Measurements from ENCODE around the gene NEGR1.

Gene NEGR1

GRCh38 chr1:71533950-71534349 is 748.4 kb downstream of the NEGR1 start:
- no peak for DNase-seq

GRCh38 chr1:71532343-71532742 is 750.0 kb downstream of the NEGR1 start:
- no peak for DNase-seq

DNA sequence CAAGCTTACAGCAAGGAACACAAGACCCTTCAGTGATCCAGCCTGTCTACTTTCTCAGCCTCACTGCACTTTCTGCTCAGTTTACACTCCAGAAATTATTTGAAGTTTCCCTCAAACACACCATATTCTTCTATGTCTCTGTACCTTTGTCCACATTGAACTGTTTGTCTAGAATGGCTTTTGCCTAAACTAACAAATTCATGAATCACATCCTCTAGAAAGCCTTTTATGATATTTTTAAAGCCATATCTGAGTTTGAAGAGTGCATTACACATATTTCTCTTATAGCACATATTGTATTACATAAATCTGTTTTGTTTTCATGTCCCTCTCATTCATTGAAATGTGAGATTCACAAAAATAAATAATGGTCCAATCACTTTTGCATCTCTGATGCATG is 755.5 kb downstream of the NEGR1 start:
- no peak for DNase-seq

DNA sequence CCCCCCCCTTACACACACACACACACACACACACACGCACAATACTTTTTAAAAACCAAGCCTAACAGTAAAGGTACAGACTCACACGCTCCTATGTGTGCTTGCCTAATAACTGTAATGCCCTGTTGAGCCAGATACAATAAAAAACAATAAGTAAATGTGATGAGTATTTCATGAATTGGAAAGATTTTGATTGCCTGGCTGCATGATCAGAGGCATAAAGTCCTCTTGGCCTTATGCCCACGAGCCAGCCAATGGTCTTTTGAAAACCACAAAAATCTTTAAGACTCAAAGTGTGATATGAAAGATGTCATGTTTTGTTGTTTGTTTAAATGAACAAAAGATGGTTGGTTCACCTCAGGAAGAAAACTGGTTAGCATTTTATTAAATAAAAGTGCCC is 759.6 kb downstream of the NEGR1 start:
- no peak for DNase-seq

- peak; percentile 49 for DNase-seq
These were observed 760.6 kb downstream of the NEGR1 start for GRCh38 chr1:71521655-71522264.

- DNase-seq = no peak
These were observed 770.8 kb downstream of the NEGR1 start for GRCh38 chr1:71511505-71511904.

DNA sequence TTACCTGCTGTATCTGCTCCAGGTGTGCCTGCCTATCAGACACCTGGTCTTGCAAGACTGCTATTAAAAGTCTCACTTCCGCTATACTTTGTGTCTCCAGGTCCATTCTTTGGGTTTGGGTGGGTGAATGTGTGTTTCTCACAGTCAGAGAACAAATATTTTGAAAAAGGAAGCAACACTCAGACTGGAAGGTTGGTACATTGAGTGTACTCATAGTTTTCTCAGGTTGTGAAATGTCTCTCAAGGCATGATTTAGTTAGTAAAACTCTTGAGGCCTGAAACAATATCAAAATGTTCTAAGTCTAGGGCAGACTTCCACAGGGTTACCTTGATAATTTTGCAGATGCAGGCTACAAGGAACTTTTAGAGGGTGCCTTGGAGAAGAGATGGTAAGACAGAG is 771.6 kb downstream of the NEGR1 start:
- no peak for DNase-seq

DNA sequence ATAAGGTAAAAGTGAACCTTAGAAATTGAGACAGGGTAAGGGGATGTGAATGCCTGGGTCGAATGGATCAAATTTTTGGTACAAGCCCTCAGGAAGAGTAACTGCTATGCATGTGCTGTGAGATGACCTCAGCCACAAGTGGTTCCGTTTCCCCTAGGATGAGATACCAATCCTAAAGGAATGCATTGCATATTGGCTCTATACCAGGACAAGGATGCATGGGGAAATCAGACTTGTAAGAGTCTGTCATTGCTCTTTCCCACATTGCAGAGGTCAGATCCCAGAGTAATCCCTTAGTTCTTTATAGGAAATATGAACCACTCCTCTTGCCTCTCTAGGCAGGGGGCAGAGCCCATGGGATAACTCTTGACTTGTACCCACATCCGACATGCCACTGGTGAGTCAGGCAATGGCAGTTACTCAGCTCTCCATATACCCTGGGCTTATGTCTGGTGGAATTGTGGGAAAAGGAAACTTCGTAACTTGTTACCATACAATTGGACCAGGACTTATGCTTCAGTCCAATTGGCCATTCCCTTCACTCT is 773.2 kb downstream of the NEGR1 start:
- no peak for DNase-seq

DNA sequence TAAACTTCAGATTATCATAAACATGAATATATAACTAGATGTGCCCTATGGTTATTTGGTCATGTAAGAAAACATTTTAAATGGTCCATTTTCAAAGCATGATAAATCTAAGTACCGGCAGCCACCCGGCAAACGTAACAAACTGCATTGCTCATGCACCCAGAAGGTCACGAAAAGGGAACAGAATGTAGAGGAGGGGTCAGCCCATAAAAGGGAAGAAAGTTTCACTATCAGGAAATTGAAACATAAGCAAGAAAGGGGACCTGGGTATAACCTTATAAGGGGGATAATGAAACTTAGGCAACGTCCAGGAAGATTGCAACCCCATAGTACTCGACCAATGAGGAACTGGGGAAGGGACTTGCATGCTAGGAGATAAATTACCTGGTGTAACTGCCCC is 780.3 kb downstream of the NEGR1 start:
- no peak for DNase-seq

DNA sequence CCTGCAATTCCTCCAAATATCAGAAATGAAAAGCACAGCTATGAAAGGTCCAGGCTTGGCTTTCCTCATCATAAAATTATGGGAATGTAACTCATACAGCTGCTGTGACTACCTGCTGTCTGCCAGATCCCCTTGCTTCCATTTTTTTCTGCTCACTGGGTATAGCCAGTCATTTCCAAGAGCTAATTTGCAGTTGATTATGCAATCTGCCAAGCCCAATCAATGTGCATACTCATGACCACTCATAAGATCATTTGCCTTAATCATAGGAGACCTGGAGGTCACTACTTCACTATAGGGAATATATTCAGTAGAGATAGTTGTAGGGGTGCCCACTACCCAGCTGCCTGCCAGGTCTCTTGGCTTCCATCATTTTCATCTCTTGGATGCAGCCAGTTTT is 783.8 kb downstream of the NEGR1 start:
- peak; percentile 37 for DNase-seq

- no peak for DNase-seq
These were observed 788.2 kb downstream of the NEGR1 start for GRCh38 chr1:71494163-71494562.

DNA sequence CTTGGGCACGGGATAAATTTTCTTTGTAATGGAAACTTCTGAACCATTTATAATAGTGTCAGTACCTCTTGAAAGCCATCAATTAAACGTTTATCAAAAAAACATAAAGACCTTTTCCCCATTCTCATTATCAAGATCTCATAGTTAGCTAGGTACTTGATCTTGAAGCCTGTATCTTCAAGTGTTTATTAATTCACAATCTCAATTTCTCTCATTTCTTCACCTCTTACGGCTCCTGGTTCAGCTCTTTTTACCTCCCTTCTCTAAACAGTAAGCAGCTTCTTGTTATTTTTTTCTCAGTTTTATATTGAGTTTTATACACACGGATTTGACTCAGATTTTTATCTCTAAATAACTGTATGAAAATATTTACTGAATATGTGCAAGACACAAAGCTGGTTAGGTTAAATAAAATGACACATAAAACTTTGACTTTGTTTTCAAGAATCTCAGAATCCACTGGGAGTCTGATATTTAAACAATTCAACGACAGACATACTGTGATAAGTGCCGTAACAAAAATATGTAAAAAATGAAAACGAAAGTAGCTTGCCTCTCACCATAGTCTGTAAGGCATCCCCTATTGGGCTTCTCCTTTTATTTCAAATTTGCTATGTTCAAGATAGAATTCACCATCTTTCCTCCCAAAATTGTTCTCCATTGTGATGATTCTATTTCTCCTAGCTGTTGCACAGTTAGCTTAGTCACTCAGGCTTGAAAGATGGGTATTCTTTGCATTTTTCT is 789.9 kb downstream of the NEGR1 start:
- no peak for DNase-seq

DNA sequence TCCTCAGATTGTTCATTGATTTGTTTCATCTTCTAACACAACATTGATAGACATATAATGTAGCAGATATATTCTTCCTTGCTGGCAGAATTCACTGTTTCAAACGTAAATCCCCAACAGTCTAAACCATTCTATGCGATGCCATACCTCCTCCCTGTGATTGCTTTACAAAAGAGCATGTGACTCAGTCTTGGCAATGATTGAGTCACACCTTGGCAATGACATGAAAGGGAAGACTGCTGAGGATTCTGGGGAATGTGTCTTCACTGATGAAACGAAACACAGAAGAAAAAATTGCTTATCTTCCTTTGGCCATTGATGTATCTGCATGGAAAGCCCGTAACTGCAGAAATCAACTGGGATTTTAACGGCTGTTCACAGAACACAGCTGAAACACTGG is 791.9 kb downstream of the NEGR1 start:
- no peak for DNase-seq

- DNase-seq = no peak
These were observed 793.6 kb downstream of the NEGR1 start for GRCh38 chr1:71488555-71489252.

DNA sequence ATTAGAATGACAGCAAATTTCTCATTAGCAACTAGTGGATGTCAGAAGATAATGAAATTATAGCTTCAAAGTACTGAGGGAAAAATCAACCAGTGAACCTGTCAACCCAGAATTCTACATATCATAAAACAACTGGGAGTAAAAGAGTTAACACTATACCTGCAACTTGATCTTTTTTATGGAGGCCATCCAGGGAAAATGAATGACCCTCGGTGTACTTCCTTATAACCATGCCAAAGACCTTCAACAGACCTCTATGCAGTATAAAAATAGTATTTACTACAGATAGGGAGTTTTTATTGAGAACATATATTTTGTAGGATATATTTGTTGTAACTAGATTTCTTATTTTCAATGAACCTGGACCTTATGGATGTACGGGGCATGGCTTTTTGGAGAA is 809.0 kb downstream of the NEGR1 start:
- peak; percentile 45 for DNase-seq

DNA sequence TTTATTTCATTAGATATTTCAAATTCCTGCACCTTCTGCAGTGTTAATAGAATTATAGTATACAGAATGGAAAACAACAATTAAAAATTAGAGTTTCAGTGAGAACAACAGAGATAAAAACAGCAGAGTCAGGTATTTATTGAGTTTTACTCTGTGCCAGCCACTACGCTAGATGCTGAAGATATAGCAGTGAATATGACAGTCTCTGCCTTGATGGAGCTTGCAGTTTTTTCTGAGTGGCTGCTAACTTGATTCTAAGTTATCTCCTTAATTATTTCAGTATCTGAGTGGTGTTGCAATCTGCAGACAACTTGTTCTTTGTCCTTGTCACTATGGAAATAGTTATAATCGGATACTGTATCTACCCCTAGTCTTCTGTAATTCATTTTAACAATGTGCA is 817.2 kb downstream of the NEGR1 start:
- DNase-seq = no peak

DNA sequence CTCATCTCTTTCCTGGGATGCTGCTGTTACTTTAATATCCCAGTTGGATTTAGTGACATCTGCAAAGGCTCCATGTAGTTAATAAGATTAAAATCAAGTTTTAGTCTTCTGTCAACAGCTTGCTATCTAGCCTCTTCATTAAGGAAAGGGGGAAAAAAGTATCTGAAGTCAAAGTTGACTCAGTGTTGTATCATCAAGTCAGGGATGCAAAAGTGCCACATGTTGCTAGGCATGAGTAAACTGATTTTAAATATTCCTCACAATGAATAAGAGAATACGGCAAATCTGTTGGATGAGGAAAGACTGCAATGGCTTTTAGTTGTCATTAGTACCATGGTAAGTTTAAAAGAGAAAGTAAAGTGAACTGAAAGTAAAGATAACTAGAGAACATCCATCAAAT is 818.3 kb downstream of the NEGR1 start:
- no peak for DNase-seq

- no peak for DNase-seq
These were observed 819.2 kb downstream of the NEGR1 start for GRCh38 chr1:71463144-71463543.

DNA sequence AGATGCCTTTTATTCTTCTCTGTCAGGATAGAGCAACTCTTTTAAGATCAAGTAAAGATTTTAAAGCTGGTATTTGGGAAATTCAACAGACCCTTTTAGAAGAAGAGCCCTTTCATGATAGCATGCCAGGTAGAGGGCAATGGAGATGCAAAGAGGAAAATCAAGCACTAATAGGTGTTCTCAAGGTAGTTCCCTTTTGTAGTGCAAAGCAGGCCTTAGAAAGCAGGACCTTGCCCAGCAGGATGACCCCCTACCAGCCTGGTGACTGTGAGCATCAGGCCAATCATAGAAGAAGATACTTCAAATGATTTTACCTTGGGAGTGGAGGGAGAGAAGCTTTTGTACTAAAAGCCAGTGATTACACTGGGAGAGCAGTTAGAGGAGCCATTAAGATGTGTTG is 820.1 kb downstream of the NEGR1 start:
- DNase-seq = peak; percentile 17

- DNase-seq = peak; percentile 15
These were observed 820.9 kb downstream of the NEGR1 start for GRCh38 chr1:71461416-71461815.

DNA sequence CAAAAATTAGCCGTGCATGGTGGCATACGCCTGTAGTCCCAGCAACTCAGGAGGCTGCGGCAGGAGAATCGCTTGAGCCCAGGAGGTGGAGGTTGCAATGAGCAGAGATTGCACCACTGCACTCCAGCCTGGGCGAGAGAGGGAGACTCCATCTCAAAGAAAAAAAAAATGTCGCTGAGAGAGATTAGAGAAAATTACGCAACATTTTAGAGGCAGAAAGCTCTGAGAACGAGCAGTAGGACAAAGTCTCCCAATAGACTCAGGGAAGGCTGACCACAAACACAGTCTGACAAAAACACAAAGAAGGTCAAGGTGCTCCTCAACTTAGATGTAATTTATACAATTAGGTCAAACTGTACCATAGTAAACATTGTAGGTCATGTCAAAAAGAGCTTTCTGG is 833.9 kb downstream of the NEGR1 start:
- no peak for DNase-seq

GRCh38 chr1:71438626-71439025 is 843.7 kb downstream of the NEGR1 start:
- DNase-seq = no peak

DNA sequence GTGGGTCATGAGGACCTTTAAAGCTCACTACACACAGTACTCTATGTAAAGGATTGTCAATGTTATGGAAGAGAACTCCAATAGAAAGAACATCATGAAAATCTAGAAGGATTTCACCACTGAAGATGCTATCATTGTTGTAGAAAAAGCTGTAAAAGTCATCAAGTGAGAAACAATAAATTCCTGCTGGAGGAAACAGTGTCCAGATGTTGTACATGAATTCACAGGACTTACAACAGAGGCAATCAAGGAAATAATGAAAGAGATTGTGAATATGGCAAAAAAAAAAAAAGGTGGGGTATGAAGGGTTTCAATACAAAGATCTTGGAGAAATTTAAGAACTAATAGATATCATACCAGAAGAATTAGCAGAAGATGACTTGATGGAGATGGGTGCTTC is 846.4 kb downstream of the NEGR1 start:
- no peak for DNase-seq

DNA sequence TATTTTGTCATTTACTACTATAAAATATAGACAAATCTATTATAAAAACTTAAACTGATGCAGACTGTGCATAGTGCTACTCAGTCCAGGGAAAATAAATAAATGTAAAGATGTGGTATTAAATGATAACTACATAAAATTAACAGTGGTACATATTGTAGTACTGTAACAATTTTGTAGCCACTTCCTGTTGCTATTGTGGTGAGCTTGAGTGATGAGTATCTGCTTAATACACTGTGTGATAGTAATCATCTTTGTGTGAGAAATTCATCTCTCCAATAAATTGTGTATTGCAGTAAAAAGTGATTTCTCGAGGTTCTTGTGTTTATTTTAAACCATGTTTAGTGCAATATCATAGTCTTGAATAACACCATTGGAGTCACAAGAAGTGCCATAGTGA is 848.1 kb downstream of the NEGR1 start:
- DNase-seq = no peak
